Cardiac fibroblast (primary cell): ENCODE measurements around the gene OTUD5.

Experiments used
- DNase-seq, 2 donors: peaks; one replicate each; pipeline versions ENCODE4 v3.0.0 to v3.0.0-alpha.2; 2010; ENCODE audit warnings: low read depth in 2 of 2
- H3K4me3 ChIP-seq, 2 donors: replicated peaks in 1 of 2; 1 replicate in 1 of 2; 2 replicates in 1 of 2; pipeline ENCODE4 v1.5.1; 2011; ENCODE audit warnings: low read depth in 2 of 2, low read length in 2 of 2, mild to moderate bottlenecking in 2 of 2, moderate library complexity in 1 of 2
- CTCF ChIP-seq: IDR thresholded peaks from one replicate; pipeline ENCODE4 v1.5.1; 2011; ENCODE audit warnings: low read depth, mild to moderate bottlenecking, low read length, inconsistent platforms

Gene OTUD5

GRCh38 chrX:48911412-48912182, 45.8 kb downstream of the OTUD5 start, which contains the start of gene SLC35A2:
TSS of gene SLC35A2 (minus strand) at chrX:48911646. CDS start at chrX:48911636, 10 bp downstream.
- DNase-seq = peak; percentile 61 to 69
- peak within 1 kb of the TSS; percentile 69 to 80 for H3K4me3 ChIP-seq
- TF ChIP-seq CTCF = no peak

GRCh38 chrX:48910926-48911411, 46.4 kb downstream of the OTUD5 start:
- TF ChIP-seq CTCF = no peak
- peak overlapping the region; percentile 69 to 80 for H3K4me3 ChIP-seq
- peak; percentile 43 to 49 for DNase-seq

- DNase-seq = no peak
- no peak overlapping the region for H3K4me3 ChIP-seq
- TF ChIP-seq CTCF = no peak
These were observed 47.6 kb downstream of the OTUD5 start for GRCh38 chrX:48909703-48910294.

GRCh38 chrX:48908600-48908999, 48.8 kb downstream of the OTUD5 start:
- DNase-seq = no peak
- TF ChIP-seq CTCF = no peak
- H3K4me3 ChIP-seq = no peak overlapping the region

- TF ChIP-seq CTCF = no peak
- H3K4me3 ChIP-seq = no peak overlapping the region
- DNase-seq = no peak
These were observed 52.2 kb downstream of the OTUD5 start for GRCh38 chrX:48905090-48905790.

GRCh38 chrX:48904626-48905025, 52.8 kb downstream of the OTUD5 start:
- no peak for TF ChIP-seq CTCF
- no peak overlapping the region for H3K4me3 ChIP-seq
- no peak for DNase-seq
